DMS114 treated with DMSO at 0.1 percent for 48 hours (cell line): ENCODE measurements around the gene GCNA.
"Not testable (repeated sequence)": the region's sequence is repeated elsewhere in the genome, so short reads cannot be mapped to it uniquely, and the experiment has no call there.

Source experiments
- DNase-seq: peaks from one replicate; lab custom pipeline; 2025; ENCODE audit not compliant: unreplicated experiment; lab: John Stamatoyannopoulos, UW

GCNA gene

GRCh38 chrX:71636438-71637252 lies 58.4 kb downstream of the GCNA start:
- DNase-seq = no peak

DNA sequence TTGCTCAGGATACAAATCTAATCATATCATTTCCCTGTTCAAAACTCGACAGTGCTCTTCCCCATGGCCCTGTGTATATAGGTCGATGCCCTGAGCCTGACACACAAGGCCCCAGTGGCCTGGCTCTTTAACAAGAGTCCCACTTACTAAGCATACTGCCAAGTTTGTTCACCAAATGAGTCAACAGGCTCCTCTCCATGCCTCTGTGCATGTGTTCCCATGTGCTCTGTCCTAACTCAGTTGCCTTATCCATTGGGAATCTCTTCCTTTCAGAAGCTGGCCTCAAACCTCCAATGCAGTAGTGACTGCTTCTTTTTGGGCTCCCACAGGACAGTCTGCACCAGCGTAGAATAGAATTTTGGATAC lies 59.0 kb downstream of the GCNA start:
- DNase-seq = no peak

DNA sequence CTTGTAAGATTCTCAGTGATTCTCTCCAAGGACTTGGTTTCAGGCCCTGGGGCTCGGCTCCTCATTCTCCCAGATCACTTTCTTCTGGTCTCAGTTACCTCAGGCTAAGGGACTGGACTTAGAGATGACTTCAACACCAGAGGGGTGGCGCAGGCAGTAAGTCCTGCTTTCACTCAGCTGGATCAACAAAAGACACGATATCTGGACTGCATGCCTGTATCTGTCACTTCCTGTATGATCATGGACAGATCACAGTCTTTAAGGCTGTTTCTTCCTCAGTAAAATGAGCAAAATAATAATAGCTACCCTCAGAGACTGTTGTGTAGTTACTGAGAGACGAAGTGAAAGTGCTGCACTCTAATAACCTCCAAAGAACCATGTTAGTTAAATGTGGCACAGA lies 59.6 kb downstream of the GCNA start:
- no peak for DNase-seq

DNA sequence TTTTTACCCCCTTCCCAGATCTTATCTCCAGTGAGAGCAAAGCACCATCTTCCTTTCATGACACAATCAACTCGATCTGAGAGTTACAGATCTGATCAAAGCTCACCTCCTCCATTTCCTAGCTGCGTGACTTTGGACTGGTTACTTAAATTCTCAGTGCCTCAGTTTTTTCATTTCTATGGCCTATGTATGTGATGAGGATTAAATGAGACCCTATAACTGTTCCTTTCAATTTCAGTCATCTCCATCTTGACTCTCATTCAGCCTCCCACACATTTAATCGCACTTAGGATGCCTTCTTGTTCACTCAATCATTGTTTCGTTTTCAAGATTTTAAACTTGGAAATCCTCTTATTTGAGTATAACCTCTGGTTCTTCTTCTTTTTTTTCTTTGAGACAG lies 60.2 kb downstream of the GCNA start:
- no peak for DNase-seq

- DNase-seq = no peak
Observed at GRCh38 chrX:71640002-71640401, 61.8 kb downstream of the GCNA start.

GRCh38 chrX:71644406-71644805 lies 66.2 kb downstream of the GCNA start:
- DNase-seq = not testable (repeated sequence)

- DNase-seq = no peak
Observed at GRCh38 chrX:71650333-71650969, 72.2 kb downstream of the GCNA start.

GRCh38 chrX:71652405-71652804 lies 74.2 kb downstream of the GCNA start:
- DNase-seq = peak; percentile 46

- DNase-seq = no peak
Observed at GRCh38 chrX:71653344-71653743, 75.1 kb downstream of the GCNA start.

DNA sequence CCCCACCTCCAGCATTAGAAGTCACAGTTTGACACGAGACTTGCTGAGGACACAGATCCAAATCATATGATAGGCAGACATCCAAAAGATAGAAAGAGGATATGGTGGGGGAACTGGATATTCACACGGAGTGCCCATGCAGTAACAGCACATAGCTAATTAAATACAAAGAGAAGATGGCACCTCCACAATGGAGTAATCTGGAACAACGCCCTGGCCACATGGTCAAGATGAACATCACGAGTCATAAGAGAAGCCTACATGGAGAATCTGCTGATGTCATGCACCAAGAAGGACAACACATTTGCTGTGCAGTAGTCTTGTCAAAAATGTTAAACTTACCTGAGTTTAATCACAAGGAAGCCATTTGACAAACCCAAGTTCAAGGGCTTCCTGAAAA lies 79.0 kb downstream of the GCNA start:
- DNase-seq = no peak

DNA sequence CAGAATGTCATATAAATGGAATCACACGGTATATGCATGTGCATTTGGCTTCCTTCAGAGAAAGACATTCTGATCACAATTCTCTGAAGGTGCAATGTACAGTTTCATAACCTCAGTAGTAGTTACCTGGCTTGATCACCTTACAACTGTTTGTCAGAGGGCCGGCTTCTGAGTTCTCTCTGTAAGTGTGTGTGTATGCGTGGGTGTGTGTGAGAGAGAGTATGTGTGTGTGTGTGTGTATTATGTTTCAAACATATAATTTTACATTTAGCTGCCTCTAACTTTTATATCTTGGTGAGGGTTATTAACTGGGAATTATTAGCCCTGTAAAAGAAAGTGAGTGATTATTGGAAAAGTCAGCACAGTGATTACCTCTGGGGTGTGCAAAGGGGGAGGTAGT lies 81.1 kb downstream of the GCNA start:
- DNase-seq = no peak

GRCh38 chrX:71659959-71660358 lies 81.7 kb downstream of the GCNA start:
- DNase-seq = no peak

DNA sequence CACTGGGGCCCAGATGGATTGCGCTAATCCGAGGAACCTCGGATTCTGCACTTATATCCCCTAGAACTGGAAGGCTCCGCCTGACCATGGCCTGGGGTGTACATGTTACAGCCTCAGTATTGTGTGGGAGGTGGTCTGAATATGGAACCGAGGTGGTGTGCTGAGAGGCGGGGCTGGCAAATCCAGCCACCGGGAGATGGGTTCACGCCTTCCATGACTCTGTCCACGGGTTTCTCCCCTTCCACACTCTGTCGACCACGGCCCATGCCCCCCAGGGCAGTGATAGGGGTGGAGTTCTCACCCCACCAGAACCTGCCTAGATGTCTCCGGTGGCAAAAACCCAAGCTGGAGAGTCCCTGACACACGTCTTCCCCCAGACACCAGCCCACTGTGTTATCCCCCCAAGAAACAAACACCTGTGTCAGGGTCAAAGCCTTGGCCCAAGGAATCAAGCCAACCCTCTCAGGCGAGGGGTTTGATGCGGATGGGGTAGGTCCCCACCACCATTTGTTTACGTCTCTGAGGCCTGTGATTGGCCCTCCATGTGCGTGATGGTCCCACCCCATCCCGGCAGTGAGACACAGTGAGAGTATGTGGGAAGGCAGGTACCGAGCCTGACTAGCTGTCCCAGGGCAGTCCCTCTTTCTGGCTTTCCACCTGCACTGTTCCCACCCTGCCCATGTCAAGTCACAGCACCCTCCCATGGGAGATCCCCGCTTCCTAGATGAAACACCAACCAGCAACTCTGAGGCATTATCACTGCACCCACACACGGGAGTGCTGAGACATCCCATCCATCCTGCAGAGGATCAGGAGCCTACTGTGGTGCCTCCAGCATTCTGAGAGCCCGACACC lies 82.6 kb downstream of the GCNA start:
- no peak for DNase-seq

- DNase-seq = no peak
Observed at GRCh38 chrX:71661919-71662318, 83.7 kb downstream of the GCNA start.

- DNase-seq = not testable (repeated sequence)
Observed at GRCh38 chrX:71662654-71663053, 84.4 kb downstream of the GCNA start.
